ENCODE results near the gene LIN28B.
"Not testable (repeated sequence)": the region's sequence is repeated elsewhere in the genome, so short reads cannot be mapped to it uniquely, and the experiment has no call there.

The LIN28B gene

GRCh38 chr6:105067329-105067728 is 110.4 kb downstream of the LIN28B start:
- DNase-seq (ENCODE audit: low read depth), result no peak

GRCh38 chr6:105068407-105068806 is 111.5 kb downstream of the LIN28B start:
- no peak for DNase-seq (ENCODE audit: low read depth)

DNA sequence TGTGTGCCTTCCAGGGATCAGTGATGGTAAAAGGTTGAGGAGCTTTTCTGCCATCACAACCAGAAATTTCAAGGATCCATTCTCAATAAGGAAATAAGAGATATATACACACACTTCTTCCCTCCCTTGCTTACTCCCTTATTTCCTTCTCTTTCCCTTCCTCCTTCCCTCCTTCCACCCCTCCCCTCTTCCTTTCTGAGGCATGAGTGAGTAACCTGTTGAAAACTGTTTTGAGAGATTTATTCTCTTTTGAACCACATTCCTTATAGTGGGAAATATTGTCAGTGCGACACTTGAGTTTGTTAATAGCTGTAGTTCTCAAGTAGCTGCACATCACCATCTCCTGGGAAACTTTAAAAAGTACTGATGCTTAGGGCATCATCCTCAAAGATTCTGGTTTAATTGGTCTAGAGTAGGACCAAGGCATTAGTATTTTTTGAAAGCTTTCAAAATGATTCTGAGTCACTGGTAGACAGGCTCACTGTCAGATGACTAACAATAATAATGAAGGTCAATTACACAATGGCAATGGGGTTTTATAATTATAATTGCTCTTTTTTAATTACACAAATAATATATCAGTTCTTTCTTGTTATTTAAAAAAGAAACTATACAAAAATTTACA is 113.0 kb downstream of the LIN28B start:
- DNase-seq (ENCODE audit: low read depth), result no peak

- no peak for DNase-seq (ENCODE audit: low read depth)
These were observed 115.9 kb downstream of the LIN28B start for GRCh38 chr6:105072798-105073199.

DNA sequence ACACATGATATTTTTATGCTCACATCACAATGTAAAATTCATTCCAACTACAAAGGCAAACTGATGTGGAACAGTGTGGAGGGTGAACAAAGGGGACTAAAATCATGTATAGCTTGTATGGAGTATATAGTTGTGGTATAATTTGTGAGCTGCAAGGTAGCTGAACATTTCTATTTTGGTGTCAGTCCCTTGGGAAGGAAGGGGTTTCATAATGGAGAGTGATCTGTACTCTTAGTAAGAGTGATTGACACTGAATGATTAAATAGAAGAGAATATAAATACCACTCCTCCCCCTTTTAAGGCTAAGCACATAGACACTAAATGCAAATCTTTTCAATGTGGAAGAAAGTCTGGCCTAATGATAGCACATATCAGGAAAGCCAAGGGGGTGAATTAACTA is 118.3 kb downstream of the LIN28B start:
- DNase-seq (ENCODE audit: low read depth), result no peak

GRCh38 chr6:105076418-105076817 is 119.5 kb downstream of the LIN28B start:
- not testable (repeated sequence) for DNase-seq (ENCODE audit: low read depth)

- DNase-seq (ENCODE audit: low read depth), result no peak
These were observed 120.9 kb downstream of the LIN28B start for GRCh38 chr6:105077596-105078385.

DNA sequence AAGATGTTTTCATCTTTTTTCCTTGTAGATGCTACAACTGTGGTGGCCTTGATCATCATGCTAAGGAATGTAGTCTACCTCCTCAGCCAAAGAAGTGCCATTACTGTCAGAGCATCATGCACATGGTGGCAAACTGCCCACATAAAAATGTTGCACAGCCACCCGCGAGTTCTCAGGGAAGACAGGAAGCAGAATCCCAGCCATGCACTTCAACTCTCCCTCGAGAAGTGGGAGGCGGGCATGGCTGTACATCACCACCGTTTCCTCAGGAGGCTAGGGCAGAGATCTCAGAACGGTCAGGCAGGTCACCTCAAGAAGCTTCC is 121.4 kb downstream of the LIN28B start:
- no peak for DNase-seq (ENCODE audit: low read depth)

GRCh38 chr6:105080279-105080678 is 123.4 kb downstream of the LIN28B start:
- no peak for DNase-seq (ENCODE audit: low read depth)

- not testable (repeated sequence) for DNase-seq (ENCODE audit: low read depth)
These were observed 124.8 kb downstream of the LIN28B start for GRCh38 chr6:105081662-105082061.

DNA sequence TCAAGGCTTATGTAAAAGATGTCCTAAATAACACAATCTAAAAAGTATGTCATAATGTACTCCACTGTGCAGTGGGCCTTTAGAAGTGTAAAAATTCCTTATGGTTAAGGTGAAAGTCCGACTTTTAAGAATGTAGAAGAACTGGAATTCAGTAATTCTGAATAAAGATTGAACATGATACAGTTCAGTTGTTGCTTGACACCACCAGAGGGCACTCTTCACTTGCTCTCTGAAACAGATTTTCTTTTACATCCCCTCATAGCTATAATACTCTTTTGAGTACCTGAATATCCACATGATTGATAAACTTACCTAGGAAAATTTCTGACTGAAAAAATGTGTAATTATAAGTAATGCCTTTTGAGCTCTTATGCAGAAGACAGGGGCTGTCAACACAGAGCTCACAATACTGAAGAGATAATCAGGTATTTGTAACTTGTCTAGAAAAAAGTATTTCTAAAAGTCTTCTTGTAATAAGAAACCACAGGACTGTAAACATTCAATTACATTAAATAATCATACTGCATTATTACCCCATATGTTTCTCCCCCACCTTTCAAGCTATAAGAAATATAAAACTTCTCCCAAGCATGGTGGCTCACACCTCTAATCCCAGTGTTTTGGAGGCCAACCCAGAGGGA is 130.8 kb downstream of the LIN28B start:
- DNase-seq (ENCODE audit: low read depth), result no peak

- no peak for DNase-seq (ENCODE audit: low read depth)
These were observed 134.4 kb downstream of the LIN28B start for GRCh38 chr6:105091140-105091829.

DNA sequence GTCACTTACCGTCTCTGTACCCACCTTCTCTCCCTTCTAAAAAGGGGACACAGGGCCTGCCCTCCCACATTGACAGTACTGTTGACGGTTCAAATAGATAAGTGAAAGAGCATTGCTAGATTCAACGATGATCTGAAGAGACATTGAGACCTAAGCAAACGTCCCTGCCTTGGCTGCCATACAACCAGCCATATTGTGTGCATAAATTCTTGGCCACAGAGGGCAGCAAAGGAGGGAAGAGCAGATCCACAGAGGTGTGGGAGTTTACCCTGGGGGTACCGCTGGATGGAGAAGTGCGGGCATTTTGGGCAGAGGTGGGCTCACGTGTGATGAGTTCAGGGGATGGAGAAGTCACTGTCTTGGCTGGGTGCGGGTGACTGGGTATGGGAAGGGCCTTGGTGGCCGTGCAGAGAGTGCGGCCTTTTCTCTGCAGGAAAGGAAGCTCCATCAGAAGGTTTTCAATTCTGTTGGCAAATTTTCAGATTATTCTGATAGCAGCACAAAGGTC is 137.3 kb downstream of the LIN28B start:
- DNase-seq (ENCODE audit: low read depth), result no peak

GRCh38 chr6:105095139-105095538 is 138.2 kb downstream of the LIN28B start:
- no peak for DNase-seq (ENCODE audit: low read depth)

DNA sequence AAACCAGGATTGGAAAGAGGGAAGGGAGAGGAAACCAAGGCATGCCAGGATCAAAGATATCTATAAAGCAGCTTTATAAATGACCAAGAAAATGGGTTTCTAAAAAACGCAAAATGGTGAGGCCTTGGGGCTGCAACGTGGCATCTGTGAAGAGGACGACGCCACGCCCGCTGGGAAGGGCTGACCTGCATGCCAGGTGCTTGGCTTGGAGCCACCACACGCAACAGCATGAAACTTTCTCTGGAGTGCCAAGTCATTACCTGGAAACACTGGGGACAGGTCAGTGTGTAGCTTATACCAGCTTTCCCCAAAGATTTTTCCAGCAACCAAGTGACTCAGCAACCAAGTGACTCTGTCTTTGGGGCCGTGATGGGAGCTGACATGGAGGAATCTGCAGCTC is 140.4 kb downstream of the LIN28B start:
- DNase-seq (ENCODE audit: low read depth), result no peak

- DNase-seq (ENCODE audit: low read depth), result no peak
These were observed 142.5 kb downstream of the LIN28B start for GRCh38 chr6:105099371-105099770.

- no peak for DNase-seq (ENCODE audit: low read depth)
These were observed 145.3 kb downstream of the LIN28B start for GRCh38 chr6:105102186-105102585.

GRCh38 chr6:105105094-105105493 is 148.2 kb downstream of the LIN28B start:
- no peak for DNase-seq (ENCODE audit: low read depth)

- DNase-seq (ENCODE audit: low read depth), result no peak
These were observed 149.4 kb downstream of the LIN28B start for GRCh38 chr6:105106260-105106659.

DNA sequence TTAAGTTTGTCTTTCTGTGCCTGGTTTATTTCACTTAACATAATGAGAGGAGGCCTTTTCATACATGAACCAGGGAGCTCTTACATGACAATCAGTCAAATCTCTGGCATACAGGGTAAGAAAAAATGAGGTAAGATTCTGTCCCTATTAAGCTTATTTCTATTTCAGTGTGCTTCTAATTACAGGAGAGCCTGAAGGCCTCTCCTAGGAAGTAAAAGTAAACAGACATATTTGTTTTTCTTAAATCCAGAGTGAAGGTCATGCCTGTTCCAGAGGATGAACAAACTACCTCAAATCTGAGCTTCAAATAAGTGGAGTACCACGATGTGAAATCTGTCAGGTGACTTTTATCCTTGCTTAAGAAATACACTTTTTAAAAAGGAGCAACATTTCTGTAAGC is 150.3 kb downstream of the LIN28B start:
- DNase-seq (ENCODE audit: low read depth), result no peak

DNA sequence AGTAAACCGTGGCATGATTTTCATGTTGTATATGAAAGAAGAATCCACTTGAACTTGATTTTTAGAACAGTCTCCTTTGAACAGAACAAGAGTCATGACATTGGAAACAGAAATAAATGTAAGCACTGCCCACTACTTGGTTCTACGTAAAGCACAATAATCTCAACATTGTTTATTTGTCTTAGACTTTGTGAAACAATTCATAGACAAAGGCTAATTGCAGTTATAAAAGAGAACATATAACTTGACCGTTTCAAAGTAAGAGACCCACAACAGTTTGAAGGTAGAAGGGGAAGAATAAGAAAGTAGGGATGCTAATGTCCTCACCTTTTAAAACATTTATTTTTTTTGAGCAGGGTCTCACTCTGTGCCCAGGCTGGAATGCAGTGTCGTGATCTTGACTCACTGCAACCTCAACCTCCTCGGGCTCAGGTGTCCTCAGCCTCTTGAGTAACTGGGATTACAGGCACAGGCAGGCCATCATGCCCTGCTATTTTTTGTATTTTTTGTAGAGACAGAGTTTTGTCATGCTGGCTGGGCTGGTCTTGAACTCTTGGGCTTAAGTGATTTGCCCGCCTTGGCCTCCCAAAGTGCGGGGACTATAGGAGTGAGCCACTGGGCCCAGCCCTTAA is 151.8 kb downstream of the LIN28B start:
- no peak for DNase-seq (ENCODE audit: low read depth)

Measured in activated T-helper 1 cell treated with Interleukin-2 at 50 U/mL for 16 hours (primary cell).